Breast epithelium (tissue), 4 donors: Measurements from ENCODE around the gene ULK1. TPM values are rescaled to one million over a fixed set of nuclear protein-coding genes. Genes with fewer than 3 reads are reported as not detected.

Experiments used
- DNase-seq, 2 donors: peaks; one replicate each; pipeline ENCODE4 v3.0.0-alpha.2; 2019; ENCODE audit warnings: low spot score in 2 of 2
- H3K27ac ChIP-seq, 2 donors: fragments of 200-600 bp; sonication (generic) in 1 of 2; one replicate each; pipeline ENCODE4 v1.5.1; 2016 to 2019; ENCODE audit warnings: mild to moderate bottlenecking in 1 of 2
- H3K27me3 ChIP-seq, 2 donors: fragments of 200-600 bp; sonication (generic) in 1 of 2; one replicate each; pipeline versions ENCODE4 v1.5.1 to v1.6.0; 2017 to 2019; ENCODE audit warnings: control low read depth in 1 of 2, mild to moderate bottlenecking in 1 of 2
- H3K36me3 ChIP-seq: fragments of 200-600 bp; one replicate; pipeline ENCODE4 v1.5.1; 2019
- H3K4me1 ChIP-seq, 2 donors: fragments of 200-600 bp; sonication (generic); one replicate each; pipeline ENCODE4 v1.5.1; 2016 to 2019; ENCODE audit warnings: control low read depth in 1 of 2
- H3K4me3 ChIP-seq, 3 donors: fragments of 200-600 bp; sonication (generic); 1 replicate in 2 of 3; 2 replicates in 1 of 3; pipeline ENCODE4 v1.5.1; 2016 to 2019; ENCODE audit warnings: mild to moderate bottlenecking in 3 of 3, moderate library complexity in 2 of 3
- H3K9me3 ChIP-seq, 2 donors: fragments of 200-600 bp; sonication (generic) in 1 of 2; one replicate each; pipeline ENCODE4 v1.5.1; 2016 to 2019; ENCODE audit warnings: control low read depth in 1 of 2
- CTCF ChIP-seq, 3 donors: fragments of 450-650 bp; IDR thresholded peaks; one replicate each; pipeline ENCODE4 v1.5.1; 2016 to 2017; ENCODE audit warnings: antibody characterized with exemption in 3 of 3, mild to moderate bottlenecking in 3 of 3, moderate library complexity in 3 of 3
- POLR2A ChIP-seq: fragments of 450-650 bp; IDR thresholded peaks from one replicate; pipeline ENCODE4 v1.6.1; 2016; ENCODE audit warnings: antibody characterized with exemption, mild to moderate bottlenecking, moderate library complexity
- POLR2AphosphoS5 ChIP-seq, 3 donors: sonication (generic); formaldehyde crosslinking; IDR thresholded peaks; one replicate each; pipeline ENCODE4 v1.6.1; 2017; ENCODE audit warnings: antibody characterized with exemption in 3 of 3
- intact Hi-C: fragments of 100-400 bp; cut with DNase I; formaldehyde crosslinking; loops from one replicate; pipeline ENCODE4 v1.15.1; 2023; ENCODE audit warnings: low total_unique reads
- total RNA-seq, 3 donors: library from RNA; depleted of rRNA; stranded (reverse); fragments of >200 nt; gene quantifications; one replicate each; pipeline ENCODE4 v1.1.0, GENCODE V29; 2016

Gene ULK1
- total RNA-seq, 3 donors from 2014 or later = 14.8 to 18.6 (median 17.0) TPM

- Histone ChIP-seq H3K27me3 (no peaks in the 10 kb centered on the region), H3K9me3 (no peaks in the 10 kb centered on the region), H3K4me3 (peak overlapping the region; percentile 66 to 83 (median 81)), H3K36me3 (no peaks in the 10 kb centered on the region), H3K4me1 (peaks cover 4 to 7% of the 10 kb centered on the region in 2 donors), H3K27ac (peak overlapping the region; percentile 95 to 99)
- no peak for TF ChIP-seq POLR2AphosphoS5 (IDR thresholded peaks at IDR 0.05)
- no peak for TF ChIP-seq CTCF (IDR thresholded peaks at IDR 0.05)
- TF ChIP-seq POLR2A = no peak
- no peak for DNase-seq
- intact Hi-C loops = no loop called here
These were observed 688 bp downstream of the ULK1 start for GRCh38 chr12:131894981-131895639.

GRCh38 chr12:131895640-131896079 lies 1.2 kb downstream of the ULK1 start:
- Histone ChIP-seq H3K27ac (peak overlapping the region; percentile 95 to 99), H3K4me3 (peak overlapping the region; percentile 66 to 83 (median 81)), H3K4me1 (peaks cover 4 to 7% of the 10 kb centered on the region in 2 donors), H3K36me3 (no peaks in the 10 kb centered on the region), H3K9me3 (no peaks in the 10 kb centered on the region), H3K27me3 (no peaks in the 10 kb centered on the region)
- DNase-seq = no peak
- TF ChIP-seq CTCF (IDR thresholded peaks at IDR 0.05) (no peak), POLR2A (no peak), POLR2AphosphoS5 (IDR thresholded peaks at IDR 0.05) (no peak)
- intact Hi-C loops = no loop called here

GRCh38 chr12:131896080-131896810 lies 1.8 kb downstream of the ULK1 start:
- peak overlapping the region; percentile 95 to 99 for H3K27ac ChIP-seq
- peak; percentile 92 to 96 for DNase-seq
- peak; percentile 76 for TF ChIP-seq POLR2A
- TF ChIP-seq POLR2AphosphoS5 (IDR thresholded peaks at IDR 0.05) = peak; percentile 82 to 94 (median 90)
- TF ChIP-seq CTCF (IDR thresholded peaks at IDR 0.05) = no peak
- H3K9me3 ChIP-seq = no peaks in the 10 kb centered on the region
- H3K27me3 ChIP-seq = no peaks in the 10 kb centered on the region
- intact Hi-C loops = no loop called here
- peak overlapping the region; percentile 66 to 83 (median 81) for H3K4me3 ChIP-seq
- peaks cover 4 to 7% of the 10 kb centered on the region in 2 donors for H3K4me1 ChIP-seq
- no peaks in the 10 kb centered on the region for H3K36me3 ChIP-seq

- H3K4me3 ChIP-seq = peak overlapping the region; percentile 66 to 83 (median 81)
- intact Hi-C loops = no loop called here
- TF ChIP-seq POLR2AphosphoS5 (IDR thresholded peaks at IDR 0.05) (no peak), CTCF (IDR thresholded peaks at IDR 0.05) (no peak), POLR2A (no peak)
These were observed 2.4 kb downstream of the ULK1 start for GRCh38 chr12:131896811-131897270.

GRCh38 chr12:131897276-131897675 lies 2.9 kb downstream of the ULK1 start:
- Histone ChIP-seq H3K9me3 (no peaks in the 10 kb centered on the region), H3K36me3 (no peaks in the 10 kb centered on the region), H3K4me3 (peak overlapping the region; percentile 66 to 83 (median 81)), H3K4me1 (peaks cover 4 to 14% of the 10 kb centered on the region in 2 donors), H3K27ac (peak overlapping the region; percentile 95 to 99), H3K27me3 (no peaks in the 10 kb centered on the region)
- no peak for TF ChIP-seq POLR2A
- TF ChIP-seq CTCF (IDR thresholded peaks at IDR 0.05) = no peak
- TF ChIP-seq POLR2AphosphoS5 (IDR thresholded peaks at IDR 0.05) = no peak
- intact Hi-C loops = no loop called here
- DNase-seq = peak in 1 of 2 donors; percentile 17

More at GRCh38 chr12:131896811-131897270, 2.4 kb downstream of the ULK1 start:
- DNase-seq = no peak
- H3K9me3 ChIP-seq = no peaks in the 10 kb centered on the region
- no peaks in the 10 kb centered on the region for H3K27me3 ChIP-seq
- peaks cover 4 to 10% of the 10 kb centered on the region in 2 donors for H3K4me1 ChIP-seq
- H3K27ac ChIP-seq = peak overlapping the region; percentile 95 to 99
- no peaks in the 10 kb centered on the region for H3K36me3 ChIP-seq
